ENCODE measurements around the gene GALNT17.

Gene GALNT17

GRCh38 chr7:71716690-71717089, 584.7 kb downstream of the GALNT17 start:
- no peak for DNase-seq (ENCODE audit: low read depth)
- TF ChIP-seq CTCF (IDR thresholded peaks at IDR 0.05; ENCODE audit: control insufficient read depth, insufficient read depth, low read depth, low read length, missing control alignments): no peak
- H3K4me3 ChIP-seq (ENCODE audit: control insufficient read depth, low read depth, low read length): no peak overlapping the region

GRCh38 chr7:71718563-71718962, 586.6 kb downstream of the GALNT17 start:
- DNase-seq (ENCODE audit: low read depth): no peak
- H3K4me3 ChIP-seq (ENCODE audit: control insufficient read depth, low read depth, low read length): no peak overlapping the region
- TF ChIP-seq CTCF (IDR thresholded peaks at IDR 0.05; ENCODE audit: control insufficient read depth, insufficient read depth, low read depth, low read length, missing control alignments): no peak

- DNase-seq (ENCODE audit: low read depth): no peak
- no peak overlapping the region for H3K4me3 ChIP-seq (ENCODE audit: control insufficient read depth, low read depth, low read length)
- TF ChIP-seq CTCF (IDR thresholded peaks at IDR 0.05; ENCODE audit: control insufficient read depth, insufficient read depth, low read depth, low read length, missing control alignments): no peak
Observed at GRCh38 chr7:71721742-71722141, 589.8 kb downstream of the GALNT17 start.

- no peak for DNase-seq (ENCODE audit: low read depth)
- no peak overlapping the region for H3K4me3 ChIP-seq (ENCODE audit: control insufficient read depth, low read depth, low read length)
- TF ChIP-seq CTCF (IDR thresholded peaks at IDR 0.05; ENCODE audit: control insufficient read depth, insufficient read depth, low read depth, low read length, missing control alignments): no peak
Observed at GRCh38 chr7:71723859-71724258, 591.9 kb downstream of the GALNT17 start.

GRCh38 chr7:71727347-71727746, 595.4 kb downstream of the GALNT17 start:
- H3K4me3 ChIP-seq (ENCODE audit: control insufficient read depth, low read depth, low read length): no peak overlapping the region
- no peak for DNase-seq (ENCODE audit: low read depth)
- no peak for TF ChIP-seq CTCF (IDR thresholded peaks at IDR 0.05; ENCODE audit: control insufficient read depth, insufficient read depth, low read depth, low read length, missing control alignments)

DNA sequence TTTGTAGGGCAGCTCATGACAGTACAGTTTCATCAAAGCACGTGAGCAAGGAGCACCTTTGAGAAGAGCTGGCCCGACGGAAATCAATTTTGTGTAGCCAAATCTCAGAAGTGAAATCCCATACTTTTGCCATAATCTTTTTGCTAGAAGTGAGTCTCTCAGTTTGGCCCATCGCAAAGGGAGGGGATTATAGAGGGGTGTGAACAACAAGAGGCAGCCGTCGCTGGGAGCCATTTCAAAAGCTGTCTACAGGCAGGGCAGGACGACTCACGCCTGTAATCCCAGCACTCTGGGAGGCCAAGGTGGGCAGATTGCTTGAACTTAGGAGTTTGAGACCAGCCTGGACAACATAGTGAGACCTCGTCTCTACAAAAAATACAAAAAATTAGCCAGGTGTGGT, 599.8 kb downstream of the GALNT17 start:
- no peak for TF ChIP-seq CTCF (IDR thresholded peaks at IDR 0.05; ENCODE audit: control insufficient read depth, insufficient read depth, low read depth, low read length, missing control alignments)
- H3K4me3 ChIP-seq (ENCODE audit: control insufficient read depth, low read depth, low read length): no peak overlapping the region
- no peak for DNase-seq (ENCODE audit: low read depth)
